Measurements from ENCODE around the gene CCR3.

- no peak for TF ChIP-seq CTCF (conservative IDR thresholded peaks at IDR 0.05; ENCODE audit: low read length)
- no peak for TF ChIP-seq EZH2phosphoT487 (IDR thresholded peaks at IDR 0.05; ENCODE audit: borderline replicate concordance)
Measured at GRCh38 chr3:46222435-46223161, 19.7 kb upstream of the CCR3 start.
